BLaER1 (cell line): ENCODE measurements around the gene ZNF226.
A peak's percentile ranks its signal among the peaks of the same experiment; 100 is the strongest.
"Not testable (repeated sequence)": the region's sequence is repeated elsewhere in the genome, so short reads cannot be mapped to it uniquely, and the experiment has no call there.

Source experiments
- H3K27ac ChIP-seq: shearing (Covaris generic); formaldehyde crosslinking; 2 replicates; pipeline ENCODE4 v1.8.1; 2022
- H3K27me3 ChIP-seq: shearing (Covaris generic); formaldehyde crosslinking; 2 replicates; pipeline ENCODE4 v1.8.1; 2022
- H3K36me3 ChIP-seq: shearing (Covaris generic); formaldehyde crosslinking; 2 replicates; pipeline ENCODE4 v1.8.1; 2022
- H3K4me1 ChIP-seq: shearing (Covaris generic); formaldehyde crosslinking; 2 replicates; pipeline ENCODE4 v1.8.1; 2022
- H3K4me2 ChIP-seq: shearing (Covaris generic); formaldehyde crosslinking; 2 replicates; pipeline ENCODE4 v1.8.1; 2022
- H3K4me3 ChIP-seq: shearing (Covaris generic); formaldehyde crosslinking; 2 replicates; pipeline ENCODE4 v1.8.1; 2022
- H3K9ac ChIP-seq: shearing (Covaris generic); formaldehyde crosslinking; 2 replicates; pipeline ENCODE4 v1.8.1; 2022
- H3K9me3 ChIP-seq: shearing (Covaris generic); formaldehyde crosslinking; 2 replicates; pipeline ENCODE4 v1.8.1; 2022
- H4K20me1 ChIP-seq: shearing (Covaris generic); formaldehyde crosslinking; 2 replicates; pipeline ENCODE4 v1.8.1; 2022
- Cebpa-rat ChIP-seq: shearing (Covaris generic); IDR thresholded peaks from 2 replicates; pipeline ENCODE4 v1.8.1; 2022

Gene ZNF226

GRCh38 chr19:44176590-44176989, 11.7 kb downstream of the ZNF226 start:
- Histone ChIP-seq H3K4me3 (no peak overlapping the region), H3K9me3 (peaks cover 27% of the 10 kb centered on the region), H3K4me1 (no peaks in the 10 kb centered on the region), H3K27me3 (no peaks in the 10 kb centered on the region), H3K27ac (no peak overlapping the region), H3K9ac (no peak overlapping the region), H4K20me1 (no peaks in the 10 kb centered on the region), H3K36me3 (peaks cover 64% of the 10 kb centered on the region), H3K4me2 (no peak overlapping the region)
- TF ChIP-seq Cebpa-rat = no peak

GRCh38 chr19:44180968-44181367, 16.1 kb downstream of the ZNF226 start:
- no peak overlapping the region for H3K4me2 ChIP-seq
- H3K27me3 ChIP-seq = no peaks in the 10 kb centered on the region
- no peaks in the 10 kb centered on the region for H3K4me1 ChIP-seq
- no peak for TF ChIP-seq Cebpa-rat
- H3K4me3 ChIP-seq = no peak overlapping the region
- H3K27ac ChIP-seq = no peak overlapping the region
- H3K9ac ChIP-seq = no peak overlapping the region
- peaks cover 15% of the 10 kb centered on the region for H3K9me3 ChIP-seq
- peaks cover 21% of the 10 kb centered on the region for H3K36me3 ChIP-seq
- H4K20me1 ChIP-seq = no peaks in the 10 kb centered on the region

- Histone ChIP-seq H3K9ac (no peak overlapping the region), H3K36me3 (peaks cover 9% of the 10 kb centered on the region), H3K27me3 (no peaks in the 10 kb centered on the region), H3K9me3 (peaks cover 3% of the 10 kb centered on the region), H3K4me2 (no peak overlapping the region), H3K4me1 (no peaks in the 10 kb centered on the region), H3K4me3 (no peak overlapping the region), H4K20me1 (no peaks in the 10 kb centered on the region), H3K27ac (no peak overlapping the region)
- no peak for TF ChIP-seq Cebpa-rat
Observed at GRCh38 chr19:44182145-44182544, 17.2 kb downstream of the ZNF226 start.

GRCh38 chr19:44190020-44190419, 25.1 kb downstream of the ZNF226 start:
- H4K20me1 ChIP-seq = no peaks in the 10 kb centered on the region
- H3K4me2 ChIP-seq = no peak overlapping the region
- no peak overlapping the region for H3K4me3 ChIP-seq
- H3K36me3 ChIP-seq = 0 out of 2 replicates have a peak, but pooled peaks cover 4% of the 10 kb centered on the region
- H3K9me3 ChIP-seq = no peaks in the 10 kb centered on the region; the same call in 1 of the 2 replicates
- H3K9ac ChIP-seq = no peak overlapping the region
- TF ChIP-seq Cebpa-rat = no peak
- no peaks in the 10 kb centered on the region for H3K4me1 ChIP-seq
- no peaks in the 10 kb centered on the region for H3K27me3 ChIP-seq
- H3K27ac ChIP-seq = no peak overlapping the region

GRCh38 chr19:44192127-44192526, 27.2 kb downstream of the ZNF226 start:
- Histone ChIP-seq H3K4me3 (no peak overlapping the region), H3K36me3 (0 out of 2 replicates have a peak, but pooled peaks cover 10% of the 10 kb centered on the region), H3K4me1 (no peaks in the 10 kb centered on the region), H4K20me1 (no peaks in the 10 kb centered on the region), H3K9ac (no peak overlapping the region), H3K9me3 (no peaks in the 10 kb centered on the region; the same call in 1 of the 2 replicates), H3K27me3 (no peaks in the 10 kb centered on the region), H3K4me2 (no peak overlapping the region), H3K27ac (no peak overlapping the region)
- no peak for TF ChIP-seq Cebpa-rat

GRCh38 chr19:44196772-44197171, 31.9 kb downstream of the ZNF226 start:
- Histone ChIP-seq H3K36me3 (peaks cover 12% of the 10 kb centered on the region; the same call in 1 of the 2 replicates), H3K9me3 (no peaks in the 10 kb centered on the region), H3K27me3 (no peaks in the 10 kb centered on the region), H3K4me3 (no peak overlapping the region), H3K4me2 (no peak overlapping the region), H3K27ac (no peak overlapping the region), H3K9ac (no peak overlapping the region), H4K20me1 (no peaks in the 10 kb centered on the region), H3K4me1 (no peaks in the 10 kb centered on the region)
- TF ChIP-seq Cebpa-rat = no peak

- Histone ChIP-seq H3K36me3 (peaks cover 7% of the 10 kb centered on the region; the same call in 1 of the 2 replicates), H3K4me1 (no peaks in the 10 kb centered on the region), H4K20me1 (no peaks in the 10 kb centered on the region), H3K27me3 (no peaks in the 10 kb centered on the region), H3K4me2 (no peak overlapping the region), H3K9me3 (peaks cover 17% of the 10 kb centered on the region), H3K9ac (no peak overlapping the region), H3K27ac (no peak overlapping the region), H3K4me3 (no peak overlapping the region)
- no peak for TF ChIP-seq Cebpa-rat
Observed at GRCh38 chr19:44202470-44202869, 37.6 kb downstream of the ZNF226 start.

GRCh38 chr19:44202974-44203373, 38.1 kb downstream of the ZNF226 start:
- Histone ChIP-seq H3K27ac (no peak overlapping the region), H3K36me3 (peaks cover 7% of the 10 kb centered on the region; the same call in 1 of the 2 replicates), H4K20me1 (no peaks in the 10 kb centered on the region), H3K4me1 (peaks cover 2% of the 10 kb centered on the region), H3K9me3 (peaks cover 17% of the 10 kb centered on the region), H3K4me2 (no peak overlapping the region), H3K27me3 (no peaks in the 10 kb centered on the region), H3K9ac (no peak overlapping the region), H3K4me3 (no peak overlapping the region)
- TF ChIP-seq Cebpa-rat = no peak

- not testable (repeated sequence) for H3K4me2 ChIP-seq, H3K36me3 ChIP-seq, H3K27me3 ChIP-seq, H3K9ac ChIP-seq, H3K4me3 ChIP-seq, H3K27ac ChIP-seq, H4K20me1 ChIP-seq
- H3K4me1 ChIP-seq = peaks cover 11% of the 10 kb centered on the region
- peaks cover 17% of the 10 kb centered on the region for H3K9me3 ChIP-seq
Observed at GRCh38 chr19:44203877-44204276, 39.0 kb downstream of the ZNF226 start.

GRCh38 chr19:44204772-44205171, 39.9 kb downstream of the ZNF226 start:
- no peaks in the 10 kb centered on the region for H3K27me3 ChIP-seq
- no peak for TF ChIP-seq Cebpa-rat

GRCh38 chr19:44207126-44207803, 42.4 kb downstream of the ZNF226 start:
- Histone ChIP-seq H3K4me1 (peaks cover 17% of the 10 kb centered on the region), H3K4me2 (peak overlapping the region; percentile 70), H3K4me3 (peak overlapping the region; percentile 73), H3K9ac (peak overlapping the region; percentile 88), H3K27me3 (no peaks in the 10 kb centered on the region), H3K9me3 (peaks cover 17% of the 10 kb centered on the region), H4K20me1 (no peaks in the 10 kb centered on the region), H3K36me3 (no peaks in the 10 kb centered on the region), H3K27ac (peak overlapping the region; percentile 86)
- no peak for TF ChIP-seq Cebpa-rat

More at GRCh38 chr19:44204772-44205171, 39.9 kb downstream of the ZNF226 start:
- Histone ChIP-seq H3K4me3 (no peak overlapping the region), H3K36me3 (no peaks in the 10 kb centered on the region), H3K4me2 (no peak overlapping the region), H3K9ac (no peak overlapping the region), H3K27ac (no peak overlapping the region), H4K20me1 (no peaks in the 10 kb centered on the region), H3K4me1 (peaks cover 13% of the 10 kb centered on the region), H3K9me3 (peaks cover 17% of the 10 kb centered on the region)
